DMS114 treated with DMSO at 0.1 percent for 48 hours (cell line): ENCODE data around the gene FTO.

Experiments
- DNase-seq: peaks from one replicate; lab custom pipeline; 2025; ENCODE audit not compliant: unreplicated experiment; lab: John Stamatoyannopoulos, UW

FTO gene

DNA sequence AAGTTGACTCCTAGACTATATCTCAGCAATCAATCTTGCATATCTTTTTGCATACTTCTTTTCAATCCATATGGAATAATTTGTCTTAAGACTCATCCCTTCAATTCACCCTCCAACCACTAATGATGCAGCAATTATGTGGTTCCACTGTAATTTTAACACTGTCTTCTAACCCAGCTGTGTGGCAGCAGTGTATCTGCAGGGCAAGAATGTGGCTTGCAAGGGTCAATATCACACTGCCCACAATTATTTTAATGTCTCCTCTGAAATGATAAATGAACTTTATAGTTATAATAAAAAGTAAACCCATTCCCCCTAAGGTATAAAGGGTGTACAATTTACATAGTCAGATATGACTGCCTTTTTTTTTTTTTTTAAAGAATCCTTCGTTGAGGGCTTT is 48.6 kb downstream of the FTO start:
- no peak for DNase-seq

DNA sequence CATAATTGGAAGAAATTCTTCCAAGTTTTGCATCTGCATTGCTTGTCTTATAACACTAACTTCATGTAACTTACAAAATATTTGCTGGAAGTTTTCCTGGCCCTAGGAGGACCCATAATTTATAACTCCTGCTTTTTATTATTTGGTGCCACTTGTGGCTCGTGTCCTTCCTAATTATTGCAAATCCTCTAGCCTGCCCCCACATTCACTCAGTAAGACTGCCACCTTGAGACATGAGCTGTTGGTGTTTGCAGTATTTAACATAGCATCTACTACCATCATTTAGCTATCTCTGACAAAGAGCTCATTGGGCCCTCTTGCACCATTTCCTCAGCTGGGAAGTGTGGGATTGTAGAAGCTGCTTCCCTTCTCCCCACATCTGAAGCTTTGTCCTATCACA is 49.5 kb downstream of the FTO start:
- DNase-seq, result no peak

DNA sequence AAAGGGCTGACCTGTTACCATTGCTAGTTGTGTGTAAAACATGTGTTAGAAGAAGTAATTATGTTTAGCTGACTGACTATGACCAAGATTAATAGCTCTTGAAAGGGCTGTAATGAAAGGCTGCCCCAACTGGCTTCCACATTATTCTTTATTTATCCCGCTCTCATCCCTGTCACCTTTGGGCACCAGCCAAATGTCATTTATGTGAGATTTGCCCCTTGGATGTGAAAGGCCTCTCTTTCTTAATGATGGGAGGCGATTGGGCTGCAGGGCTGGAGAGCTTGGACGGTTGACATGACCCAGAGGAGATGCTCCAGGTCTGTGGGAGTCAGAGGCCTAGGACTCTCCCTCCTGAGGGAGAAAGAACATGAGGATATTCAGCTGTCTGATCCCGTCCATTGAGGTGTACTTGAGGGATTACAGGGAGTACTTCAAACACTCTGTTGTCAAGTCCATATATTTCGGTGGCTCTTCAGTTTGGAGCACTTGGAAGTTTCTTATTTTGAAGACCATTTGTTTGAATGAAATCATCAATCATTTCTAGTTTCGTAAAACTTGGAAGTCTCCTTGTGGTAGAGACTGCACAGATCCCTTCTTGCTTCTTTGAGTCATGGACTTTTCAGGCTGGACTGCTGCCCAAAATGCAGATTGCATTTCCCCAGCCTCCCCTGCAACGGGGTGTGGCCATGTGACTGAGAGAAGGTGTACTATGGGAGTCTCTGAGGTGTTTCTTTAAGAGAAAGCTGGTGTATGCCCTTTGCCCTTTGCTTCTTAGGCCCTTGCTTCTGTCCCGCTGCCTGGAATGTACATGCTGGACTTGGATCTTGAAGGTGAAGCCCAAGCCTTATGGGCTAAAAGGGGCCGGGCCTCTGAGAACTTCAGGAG is 51.3 kb downstream of the FTO start:
- no peak for DNase-seq

DNA sequence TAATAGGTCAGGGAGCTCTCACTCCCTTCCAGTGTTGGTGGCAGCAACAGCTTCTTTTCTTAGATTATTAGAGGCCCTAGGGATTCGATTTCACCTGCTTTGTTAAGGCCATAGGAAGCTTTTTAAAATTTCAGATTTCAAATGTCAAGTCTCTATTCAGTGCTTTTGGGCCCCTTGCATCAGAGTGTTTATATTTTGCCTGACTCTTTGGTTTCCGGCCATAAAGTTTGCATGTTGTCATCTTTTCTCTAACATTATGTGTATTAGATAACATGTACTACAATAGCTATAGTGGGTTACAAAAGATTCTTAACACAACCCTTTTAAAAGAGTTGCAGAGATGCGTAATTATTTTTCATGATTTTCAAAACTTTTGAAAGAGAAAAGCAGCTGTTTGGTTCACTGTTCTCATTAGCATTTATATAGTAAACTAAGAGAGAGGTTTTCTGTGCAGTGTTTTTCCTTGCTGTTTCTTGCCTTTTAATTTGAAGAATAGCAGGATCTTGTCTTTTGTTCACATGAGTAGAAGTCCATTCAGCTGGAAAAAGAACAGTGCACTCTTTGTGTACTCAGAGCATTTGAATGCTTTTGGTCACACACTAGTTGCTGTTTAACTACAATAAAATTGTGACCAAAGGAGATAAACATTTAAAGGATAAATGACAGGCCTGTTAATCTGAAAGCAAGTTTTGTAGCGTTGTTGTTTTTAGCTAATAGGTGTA is 52.5 kb downstream of the FTO start:
- no peak for DNase-seq

DNA sequence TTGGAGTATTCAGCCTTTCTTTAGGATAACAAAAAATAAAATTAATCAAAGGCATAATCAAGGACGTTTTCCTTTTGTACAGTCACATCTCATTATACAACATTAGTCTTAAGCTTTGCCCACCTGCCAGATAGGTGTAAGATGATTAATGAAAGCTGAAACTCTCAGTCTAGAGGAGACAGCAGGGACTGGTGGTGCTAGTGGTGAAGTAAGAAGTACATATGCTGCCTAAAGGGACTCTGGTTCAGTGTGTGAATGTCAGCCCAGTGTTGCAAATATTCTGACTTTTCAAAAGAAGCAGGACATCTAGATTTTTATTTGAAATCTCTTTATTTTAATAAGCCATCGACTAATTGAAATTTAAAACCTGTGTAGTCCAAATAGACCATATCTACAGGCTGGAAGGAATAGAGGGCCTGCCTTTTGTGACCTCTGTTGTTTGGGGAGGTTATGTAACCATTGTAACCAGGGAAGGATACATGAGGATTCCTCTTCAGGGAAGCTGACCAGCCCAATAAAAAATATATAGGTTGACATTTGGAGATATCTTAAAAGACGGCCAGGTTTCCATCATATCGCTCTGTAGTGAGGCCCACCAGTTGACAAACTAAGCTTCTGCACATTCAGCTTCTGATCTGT is 54.1 kb downstream of the FTO start:
- no peak for DNase-seq

DNA sequence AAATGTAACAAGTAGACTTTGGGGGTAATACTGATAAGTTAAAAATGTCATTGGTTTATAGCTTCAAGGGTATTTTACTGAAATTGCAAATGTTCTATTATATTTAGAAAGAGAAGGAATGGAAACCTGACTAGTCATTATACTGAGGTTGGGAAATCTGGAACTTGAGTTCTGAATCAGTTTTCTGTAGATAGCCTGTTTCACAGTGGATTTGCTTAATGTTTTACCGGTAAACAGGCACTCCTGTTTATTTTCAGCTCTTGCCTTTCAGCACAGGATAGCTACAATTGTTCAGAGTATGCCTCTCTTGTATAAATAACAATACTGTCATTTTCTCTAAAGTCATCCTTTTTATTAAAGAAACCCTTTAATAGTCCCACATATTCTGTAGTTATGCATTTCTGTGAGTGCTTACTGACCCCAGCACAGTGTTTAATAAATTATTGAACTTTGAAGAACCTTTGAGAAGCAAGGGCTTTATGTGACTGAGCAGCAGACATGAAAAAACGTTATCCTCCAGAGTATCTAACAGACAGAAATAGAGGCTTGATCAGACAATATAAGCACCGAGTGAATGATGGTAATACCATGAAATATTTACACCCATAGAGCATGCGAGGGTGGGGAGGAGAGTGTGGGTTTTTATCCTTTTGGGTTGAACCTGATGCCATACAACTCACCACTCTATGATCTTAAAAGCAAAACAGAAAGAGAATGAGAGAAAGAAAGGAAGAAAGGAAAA is 58.2 kb downstream of the FTO start:
- no peak for DNase-seq

DNA sequence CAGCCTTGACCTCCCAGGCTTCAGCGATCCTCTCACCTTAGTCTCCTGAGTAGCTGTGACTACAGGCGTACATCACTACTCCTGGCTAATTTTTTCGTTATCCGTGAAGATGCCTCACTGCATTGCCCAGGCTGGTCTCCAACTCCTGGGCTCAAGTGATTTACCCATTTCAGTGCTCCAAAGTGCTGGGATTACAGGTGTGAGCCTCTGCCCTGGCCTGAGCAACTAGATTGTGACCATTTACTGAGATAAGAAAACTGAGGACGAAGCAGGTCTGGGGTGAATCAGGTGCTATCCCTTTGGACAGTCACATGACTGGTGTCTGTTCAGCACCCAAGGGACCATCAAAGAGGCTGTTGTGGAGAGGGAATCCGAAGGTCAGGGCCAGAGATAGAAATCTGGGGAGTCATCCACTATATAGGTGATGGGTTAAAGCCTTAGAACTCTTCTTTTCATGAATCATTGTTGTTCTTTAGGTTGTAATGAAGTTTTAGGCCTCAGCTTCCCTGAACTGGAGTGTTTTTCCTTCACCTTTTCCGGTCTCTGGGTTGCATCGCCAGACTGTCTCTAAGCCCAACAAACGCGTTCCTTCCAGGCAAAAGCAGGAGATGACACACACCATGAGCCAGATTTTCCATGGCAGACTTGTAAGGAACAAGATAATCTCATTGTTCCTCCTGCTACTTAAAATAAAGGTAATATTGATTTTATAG is 62.5 kb downstream of the FTO start:
- DNase-seq, result no peak

DNA sequence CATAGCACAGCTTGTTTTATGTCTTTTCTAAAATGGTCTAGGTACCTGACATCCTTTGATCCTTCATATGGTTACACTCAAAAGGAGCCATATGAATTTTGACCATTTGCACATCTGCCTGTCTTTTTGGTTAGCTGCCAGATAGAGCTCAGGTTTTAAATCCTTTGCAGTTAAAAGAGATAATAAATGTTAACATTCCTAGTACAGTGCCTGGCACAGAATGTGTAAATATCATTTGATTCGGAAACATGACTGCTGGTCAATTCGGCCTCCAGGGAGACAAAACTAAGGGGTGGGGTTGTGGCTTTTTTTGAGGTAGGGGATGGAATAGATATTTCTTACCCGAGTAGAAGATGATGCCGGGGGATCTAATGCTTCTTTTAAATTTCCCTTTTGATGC is 64.2 kb downstream of the FTO start:
- no peak for DNase-seq

DNA sequence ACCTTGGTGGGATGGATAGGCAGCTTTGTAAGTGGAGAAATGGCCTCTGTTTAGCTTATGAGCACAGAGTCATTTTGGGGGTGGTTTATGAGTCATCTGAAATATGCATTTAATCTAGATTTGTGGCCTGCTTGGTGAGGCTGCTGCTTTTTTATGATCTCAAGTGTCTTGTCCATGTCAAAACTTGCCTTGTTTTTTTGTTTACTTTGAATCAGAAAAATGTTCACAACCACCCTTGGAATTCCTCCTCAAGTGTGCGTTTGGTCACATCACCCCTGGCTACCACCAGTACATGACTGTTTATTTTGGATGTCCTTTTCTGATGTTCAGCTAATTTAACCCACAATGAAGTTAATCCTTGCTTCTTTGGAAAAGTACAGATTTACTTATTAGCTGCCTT is 64.6 kb downstream of the FTO start:
- no peak for DNase-seq

DNA sequence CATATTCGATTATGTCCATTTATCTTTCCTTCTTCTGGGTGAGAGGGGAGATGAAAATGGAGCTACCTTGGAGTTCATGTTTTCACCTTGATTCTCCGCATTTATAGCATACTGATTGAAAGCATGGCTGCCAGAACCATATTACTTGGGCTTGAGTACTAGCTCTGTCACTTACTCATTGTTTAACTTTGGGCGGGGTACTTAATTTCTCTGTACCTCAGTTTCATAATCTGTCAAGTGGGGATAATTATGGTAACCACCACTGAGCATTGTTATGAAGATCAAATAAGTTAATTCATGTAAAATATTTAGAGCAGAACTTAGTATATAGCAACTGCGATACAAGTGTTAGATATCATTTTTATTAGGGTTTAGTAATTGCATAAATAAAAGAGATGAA is 65.2 kb downstream of the FTO start:
- no peak for DNase-seq

DNA sequence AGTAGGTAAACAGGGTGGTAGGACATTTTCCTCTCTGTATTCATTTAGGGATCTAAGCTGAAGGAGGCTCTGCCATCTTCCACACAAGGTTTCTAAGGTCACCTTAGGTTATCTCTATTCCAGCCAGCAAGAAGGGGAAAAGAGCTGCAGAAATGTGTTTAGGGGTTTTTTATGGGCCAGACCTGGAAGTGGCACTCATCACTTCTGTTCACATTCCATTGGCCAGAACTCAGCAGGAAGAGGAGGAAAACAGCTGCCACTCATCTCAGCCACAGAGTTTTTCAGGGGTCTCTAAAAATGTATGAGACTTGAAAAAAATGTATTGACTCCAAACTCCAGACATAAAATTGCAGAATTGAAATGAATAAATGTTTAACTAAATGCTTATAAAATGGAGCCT is 65.8 kb downstream of the FTO start:
- no peak for DNase-seq

DNA sequence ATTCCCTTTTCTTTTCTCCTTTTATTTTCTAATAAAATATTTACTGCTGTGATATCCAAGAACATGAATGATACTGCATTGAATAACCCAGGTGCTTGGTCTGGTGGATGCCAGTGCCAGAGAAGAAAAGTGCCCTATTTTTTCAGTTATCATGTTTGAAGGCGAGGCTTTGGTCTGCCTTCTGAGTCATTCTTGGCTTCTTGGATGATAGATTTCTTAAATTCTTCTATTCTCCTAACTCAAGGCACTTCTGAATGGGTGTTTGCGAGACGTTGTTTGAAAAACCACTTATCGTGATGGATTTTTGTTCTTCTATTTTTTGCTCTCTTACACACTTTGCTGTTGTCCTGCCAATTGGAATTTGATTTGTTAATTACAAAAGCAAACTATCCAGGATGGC is 66.7 kb downstream of the FTO start:
- no peak for DNase-seq

DNA sequence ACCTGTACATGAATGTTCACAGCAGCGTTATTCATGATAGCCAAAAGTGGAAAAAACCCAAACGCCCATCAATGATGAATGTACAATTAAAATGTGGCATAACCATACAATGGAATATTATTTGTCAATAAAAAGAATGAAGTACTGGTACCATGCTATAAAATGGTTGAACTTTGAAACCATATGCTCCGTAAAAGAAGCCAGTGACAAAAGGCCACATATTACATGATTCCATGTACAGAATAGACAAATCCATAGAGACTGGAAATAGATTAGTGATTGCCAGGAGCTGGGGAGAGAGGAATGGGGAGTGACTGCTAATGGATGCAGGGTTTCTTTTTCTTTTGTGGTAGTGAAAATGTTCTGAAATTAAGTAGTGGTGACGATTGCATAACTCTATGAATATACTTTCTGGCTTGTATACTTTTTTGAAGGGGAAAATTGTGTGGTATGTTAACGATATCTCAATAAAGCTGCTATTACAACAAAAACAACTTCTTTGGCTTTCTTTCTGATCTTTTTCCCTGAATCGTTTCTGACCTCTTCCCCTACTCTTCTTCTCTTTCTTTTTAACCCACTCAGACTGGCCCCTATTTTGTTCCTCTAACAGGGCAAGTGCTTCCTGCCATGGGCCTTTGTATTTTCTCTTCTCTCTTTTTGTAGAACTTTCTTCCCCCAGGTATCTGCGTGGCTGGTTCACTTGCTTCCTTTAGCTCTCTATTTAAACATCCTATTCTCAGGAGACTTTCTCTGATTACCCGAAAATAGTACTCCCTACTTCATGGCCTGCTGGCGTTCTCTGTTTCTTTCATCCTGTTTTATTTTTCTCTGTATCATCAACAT is 67.9 kb downstream of the FTO start:
- no peak for DNase-seq

DNA sequence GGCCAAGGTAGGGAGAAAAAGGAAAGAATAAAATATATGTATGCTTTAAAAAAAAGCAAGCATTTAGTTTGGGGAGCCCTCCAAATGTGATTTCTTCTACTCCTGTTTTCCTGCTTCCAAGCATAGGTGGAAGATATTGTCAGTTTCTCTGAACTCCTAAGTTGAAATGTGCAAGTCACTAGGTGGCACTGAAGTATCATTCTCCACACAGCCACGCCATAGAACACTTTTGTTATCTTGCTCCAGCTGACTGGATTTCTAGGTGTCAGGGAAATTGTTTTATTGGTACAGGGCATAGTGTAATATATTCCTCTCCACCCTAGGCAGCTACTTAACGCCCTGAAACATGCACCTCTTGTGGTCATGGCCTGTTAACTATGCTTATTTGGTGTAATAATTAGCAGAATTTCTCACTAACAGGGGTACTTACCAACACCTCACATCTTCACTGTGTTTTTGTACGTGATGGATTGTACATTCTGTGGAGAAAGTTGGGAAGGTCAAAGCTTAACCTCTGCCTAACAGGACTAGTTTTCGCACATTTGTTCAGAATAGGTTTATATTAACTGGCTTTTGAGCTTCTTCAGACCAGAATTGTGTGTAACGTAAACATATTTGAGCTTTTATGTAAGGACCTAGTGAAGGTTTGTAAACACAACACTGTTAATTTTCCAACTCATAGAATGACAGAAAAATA is 69.3 kb downstream of the FTO start:
- peak; percentile 59 for DNase-seq

DNA sequence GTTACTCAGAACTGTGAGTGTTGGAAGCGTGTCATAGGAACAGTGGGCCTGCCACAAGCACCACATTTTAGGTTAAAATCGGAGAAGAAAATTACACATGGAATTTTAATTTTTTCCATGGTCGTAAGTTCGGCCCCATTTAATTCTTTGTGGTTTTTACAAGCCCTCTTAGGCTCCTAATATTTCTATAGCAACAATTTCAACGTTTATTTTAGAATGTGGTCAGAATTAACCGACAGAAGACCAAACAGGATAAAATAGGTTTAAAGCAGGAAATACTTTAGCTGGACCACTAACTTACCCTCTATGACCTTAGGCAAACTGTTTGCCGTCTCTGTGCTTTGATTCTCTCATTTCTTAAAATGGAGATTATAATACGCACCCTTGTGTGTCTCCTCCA is 69.9 kb downstream of the FTO start:
- no peak for DNase-seq

DNA sequence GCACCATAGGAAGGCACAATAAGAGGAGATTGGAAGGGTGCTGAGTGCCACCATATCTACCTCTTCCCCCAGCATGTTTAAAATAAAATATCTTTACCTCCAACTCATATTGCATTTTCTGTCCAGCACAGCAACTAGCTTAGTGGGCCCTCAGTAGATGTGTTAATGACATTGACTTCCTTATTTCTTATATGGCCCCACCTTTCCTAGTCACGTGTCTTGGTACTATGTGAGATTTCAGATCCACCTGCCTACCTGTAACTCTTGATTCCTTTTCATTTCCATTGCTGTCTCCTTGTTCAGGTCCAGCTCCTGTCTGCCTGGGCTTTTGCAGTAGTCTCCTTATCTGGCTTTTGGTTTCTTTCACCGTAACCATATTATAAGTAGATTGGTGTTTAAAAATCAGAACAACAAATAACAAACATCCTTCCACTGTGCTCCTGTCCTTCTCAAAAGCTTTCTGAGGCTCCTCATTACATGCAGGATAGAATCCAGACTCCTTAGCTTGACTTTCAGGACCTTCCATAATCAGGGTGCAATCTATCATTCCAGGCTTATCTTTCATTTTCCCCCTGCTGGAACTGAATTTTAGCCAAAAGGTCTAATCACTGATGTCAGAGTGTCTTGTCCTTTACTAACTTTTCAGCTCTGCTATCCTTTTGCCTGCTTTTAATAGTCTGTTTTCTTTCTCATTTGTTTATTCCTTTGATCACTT is 71.3 kb downstream of the FTO start:
- DNase-seq, result no peak

DNA sequence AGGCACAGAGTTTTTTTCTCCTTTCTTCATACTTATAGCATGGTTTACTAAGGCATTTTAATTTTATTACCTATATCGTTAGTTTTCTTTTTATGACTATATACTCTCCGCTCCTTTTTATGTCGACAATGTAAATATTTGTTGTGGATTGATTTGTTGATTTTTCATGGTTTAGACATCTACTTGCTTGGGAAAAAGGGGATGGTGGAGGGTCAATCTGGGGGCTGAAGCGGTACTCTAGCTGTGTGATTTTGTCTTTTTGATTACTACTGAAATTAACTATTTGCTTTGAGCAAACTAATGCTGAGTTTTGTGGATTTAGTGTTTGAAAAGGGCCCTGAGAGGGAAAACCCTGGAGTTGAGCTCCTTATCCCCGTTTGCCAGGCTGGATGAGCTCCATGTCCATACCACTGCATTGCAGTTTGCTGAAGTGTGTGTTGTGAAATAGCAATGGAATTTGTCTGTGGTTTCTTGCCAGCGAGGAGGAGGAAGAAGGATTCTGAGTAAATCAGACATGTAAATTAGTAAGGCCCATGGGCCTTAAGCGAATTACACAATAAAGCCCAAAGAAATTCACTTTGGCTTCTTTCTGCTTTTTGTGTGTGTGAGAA is 72.0 kb downstream of the FTO start:
- DNase-seq, result no peak

DNA sequence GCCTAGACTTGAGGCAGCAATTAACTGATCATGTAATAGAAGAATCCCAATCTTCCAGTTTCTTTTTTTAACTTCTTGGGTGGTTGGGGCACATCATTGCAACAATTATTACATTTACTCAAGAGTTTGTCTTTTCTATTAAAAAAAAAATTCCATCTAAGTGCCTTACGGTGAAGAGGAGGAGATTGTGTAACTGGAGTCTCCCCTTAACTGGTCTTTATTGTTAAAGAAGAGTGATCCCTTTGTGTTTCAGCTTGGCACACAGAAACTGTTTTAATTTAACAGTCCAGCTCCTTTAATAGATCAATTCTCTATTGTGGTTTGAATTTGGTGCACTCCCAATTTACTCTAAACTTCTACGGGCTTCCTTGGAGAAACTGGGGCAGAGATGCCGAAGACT is 75.2 kb downstream of the FTO start:
- no peak for DNase-seq
